Fibroblast of lung (primary cell): Measurements from ENCODE around the gene CDS2. TPM values are rescaled to one million over a fixed set of nuclear protein-coding genes. Genes with fewer than 3 reads are reported as not detected.

ENCODE experiments used
- DNase-seq, 2 donors: peaks; one replicate each; pipeline versions ENCODE4 v3.0.0 to v3.0.0-alpha.2; 2010; ENCODE audit warnings: low read depth in 2 of 2
- H2AFZ ChIP-seq: 2 replicates; pipeline ENCODE4 v1.5.1; 2012; ENCODE audit warnings: low read length, control low read depth, inconsistent platforms
- H3K27ac ChIP-seq: 2 replicates; pipeline ENCODE4 v1.5.1; 2011; ENCODE audit warnings: low read length, control low read depth; ENCODE audit not compliant: insufficient read depth
- H3K27me3 ChIP-seq: 2 replicates; pipeline ENCODE4 v1.5.1; 2011; ENCODE audit warnings: mild to moderate bottlenecking, low read length; ENCODE audit not compliant: control insufficient read depth, insufficient read depth
- H3K36me3 ChIP-seq: 2 replicates; pipeline ENCODE4 v1.5.1; 2011; ENCODE audit warnings: low read length; ENCODE audit not compliant: control insufficient read depth, insufficient read depth
- H3K4me1 ChIP-seq: 2 replicates; pipeline ENCODE4 v1.5.1; 2011; ENCODE audit warnings: low read length; ENCODE audit not compliant: control insufficient read depth, insufficient read depth; ENCODE audit errors: extremely low read depth
- H3K4me2 ChIP-seq: 2 replicates; pipeline ENCODE4 v1.5.1; 2011; ENCODE audit warnings: low read length, control low read depth; ENCODE audit not compliant: insufficient read depth; ENCODE audit errors: extremely low read depth
- H3K4me3 ChIP-seq, 4 experiments: fragments of 200-600 bp in 1 of 4; sonication (generic) in 1 of 4; replicated peaks in 1 of 4; 2 replicates each; pipeline ENCODE4 v1.5.1; 2011 to 2016; ENCODE audit warnings: low read length in 4 of 4, low read depth in 3 of 4, mild to moderate bottlenecking in 3 of 4, control low read depth in 2 of 4, inconsistent platforms in 1 of 4, mixed read lengths in 1 of 4; ENCODE audit not compliant: insufficient read depth in 1 of 4; ENCODE audit errors: control extremely low read depth in 1 of 4
- H3K79me2 ChIP-seq: 2 replicates; pipeline ENCODE4 v1.5.1; 2012; ENCODE audit warnings: mild to moderate bottlenecking, low read length, inconsistent platforms; ENCODE audit not compliant: control insufficient read depth, insufficient read depth
- H3K9ac ChIP-seq: 2 replicates; pipeline ENCODE4 v1.5.1; 2011; ENCODE audit warnings: mild to moderate bottlenecking, low read length, control low read depth; ENCODE audit not compliant: insufficient read depth
- H3K9me3 ChIP-seq: 2 replicates; pipeline ENCODE4 v1.5.1; 2012; ENCODE audit warnings: low read depth, low read length; ENCODE audit not compliant: control insufficient read depth, insufficient read depth
- H4K20me1 ChIP-seq: 2 replicates; pipeline ENCODE4 v1.5.1; 2011; ENCODE audit warnings: low read length; ENCODE audit not compliant: control insufficient read depth, insufficient read depth; ENCODE audit errors: extremely low read depth
- CTCF ChIP-seq, 2 donors: IDR thresholded peaks in 1 of 2; conservative IDR thresholded peaks in 1 of 2; 1 replicate in 1 of 2; 2 replicates in 1 of 2; pipeline ENCODE4 v1.5.1; 2011 to 2012; ENCODE audit warnings: low read length in 2 of 2, control low read depth in 1 of 2, inconsistent platforms in 1 of 2, low read depth in 1 of 2, mild to moderate bottlenecking in 1 of 2
- EZH2 ChIP-seq: IDR thresholded peaks from 2 replicates; pipeline ENCODE4 v1.5.1; 2012; ENCODE audit warnings: low read length, control low read depth, mild to moderate bottlenecking; ENCODE audit errors: missing control alignments
- polyA minus RNA-seq: library from RNA; depleted of rRNA, polyadenylated mRNA; stranded (reverse); fragments of >200 nt; gene quantifications from 2 replicates; pipeline ENCODE4 v1.2.3, GENCODE V29; 2011; ENCODE audit warnings: low replicate concordance
- polyA plus RNA-seq, 2 donors: library from polyadenylated mRNA; depleted of rRNA in 1 of 2; stranded (reverse) in 1 of 2; unstranded in 1 of 2; fragments of >200 nt; gene quantifications; 2 replicates each; pipeline ENCODE4 v1.2.1, GENCODE V29; 2011 to 2012; ENCODE audit warnings: missing spikeins in 1 of 2
- total RNA-seq: library from RNA; depleted of rRNA; stranded (reverse); fragments of >200 nt; gene quantifications from 2 replicates; pipeline ENCODE4 v1.2.1, GENCODE V29; 2014

CDS2 gene
- total RNA-seq (22.1 and 32.7 TPM in 2 replicates), polyA plus RNA-seq (42.0 and 59.7 TPM in 2 replicates), polyA minus RNA-seq (107 and 122 TPM in 2 replicates)
- 16.3 and 23.6 TPM in 2 replicates for polyA plus RNA-seq (2012)

DNA sequence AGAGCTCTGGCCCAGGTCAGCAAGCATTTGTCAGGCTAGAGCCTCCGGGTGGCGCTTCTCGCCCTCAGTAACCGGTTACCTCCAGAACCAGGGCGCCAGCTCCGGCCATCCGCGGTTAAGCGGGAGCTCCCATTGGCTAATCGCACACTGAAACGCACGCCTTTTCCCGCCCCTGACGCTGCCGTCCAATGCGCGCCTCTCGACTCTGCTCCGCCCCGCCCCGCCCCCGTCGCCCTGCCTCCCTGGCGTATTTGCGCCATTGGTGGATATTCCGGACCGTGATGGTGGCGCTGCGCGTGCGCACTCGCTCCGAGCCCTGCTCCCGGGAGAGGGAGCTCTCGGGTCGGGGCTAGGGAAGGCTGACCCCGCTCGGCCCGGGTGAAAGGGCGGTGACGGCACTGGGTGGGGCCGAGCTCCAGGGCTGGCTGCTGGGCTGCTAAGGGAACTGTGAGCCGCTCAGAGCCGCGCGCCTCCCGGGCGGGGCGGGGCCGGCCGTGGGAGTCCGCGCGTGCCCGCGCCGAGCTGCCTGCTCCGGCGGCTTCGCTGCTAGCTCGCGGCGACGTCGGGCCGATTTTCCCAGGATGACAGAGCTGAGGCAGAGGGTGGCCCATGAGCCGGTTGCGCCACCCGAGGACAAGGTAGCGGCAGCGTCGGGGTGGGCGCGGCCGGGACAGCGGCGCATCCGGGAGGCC lies at the start of gene CDS2:
Gene CDS2, plus strand, starts transcription at position 497 of the 692 bp plus-strand sequence. Its CDS starts 85 bp downstream, at position 582.
- Histone ChIP-seq H3K4me3 (peak within 1 kb of the TSS; percentile 75 to 81 (median 78)), H3K9me3 (no peaks in the 10 kb centered on the region), H3K79me2 (peaks cover 32% of the 10 kb centered on the region), H3K27ac (peak within 1 kb of the TSS; percentile 90), H3K4me2 (peak within 1 kb of the TSS; percentile 98), H3K9ac (peak within 1 kb of the TSS; percentile 92), H3K36me3 (no peaks in the 10 kb centered on the region), H2AFZ (peak within 1 kb of the TSS; percentile 98), H3K27me3 (no peaks in the 10 kb centered on the region), H4K20me1 (no peaks in the 10 kb centered on the region), H3K4me1 (peaks cover 4% of the 10 kb centered on the region)
- TF ChIP-seq CTCF (conservative IDR thresholded peaks at IDR 0.05 in 1 of 2, IDR thresholded peaks at IDR 0.05 in 1 of 2; ENCODE audit: low read depth in 1 of 2, low read length in 2 of 2) (peak; percentile 41 to 50), EZH2 (no peak)
- DNase-seq = peak; percentile 97 to 98

DNA sequence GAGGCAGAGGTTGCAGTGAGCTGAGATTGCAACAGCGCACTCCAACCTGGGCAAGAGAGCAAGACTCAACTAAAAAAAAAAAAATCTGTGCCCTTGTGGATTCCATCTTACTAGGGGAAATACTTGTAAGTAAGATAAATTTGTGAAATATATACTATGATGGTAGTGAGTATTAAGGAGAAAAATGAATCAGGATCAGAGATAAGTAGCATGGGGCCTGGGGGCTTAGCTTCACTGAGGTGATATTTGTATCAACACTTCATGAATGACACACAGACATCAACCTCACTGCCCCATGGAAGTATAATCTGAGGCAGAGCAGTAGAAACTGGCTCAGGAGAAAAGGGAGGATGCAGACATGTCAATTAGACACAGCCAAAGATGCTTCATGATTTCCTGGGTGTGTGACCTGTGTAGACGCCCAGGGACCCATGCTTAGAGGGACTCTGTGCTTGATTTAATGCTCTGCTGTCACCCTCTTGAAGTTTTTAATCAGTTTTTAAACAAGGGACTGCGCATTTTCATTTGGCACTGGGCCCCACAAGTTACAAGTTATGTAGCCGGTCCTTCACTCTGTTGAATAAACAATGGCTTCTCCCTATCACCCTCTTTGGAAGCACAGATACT lies 48.9 kb upstream of the CDS2 start:
- no peaks in the 10 kb centered on the region for H3K9me3 ChIP-seq
- no peaks in the 10 kb centered on the region for H3K36me3 ChIP-seq
- H3K27me3 ChIP-seq = no peaks in the 10 kb centered on the region
- no peak for DNase-seq
- TF ChIP-seq CTCF (conservative IDR thresholded peaks at IDR 0.05 in 1 of 2, IDR thresholded peaks at IDR 0.05 in 1 of 2; ENCODE audit: low read depth in 1 of 2, low read length in 2 of 2) (no peak), EZH2 (no peak)
- H3K9ac ChIP-seq = no peak overlapping the region
- peak overlapping the region; percentile 38 for H3K4me2 ChIP-seq
- H3K79me2 ChIP-seq = no peaks in the 10 kb centered on the region
- peaks cover 7% of the 10 kb centered on the region for H3K4me1 ChIP-seq
- peak overlapping the region; percentile 39 for H2AFZ ChIP-seq
- H3K27ac ChIP-seq = peak overlapping the region; percentile 58
- peak overlapping the region in 2 of 4 experiments; percentile 42 to 51 for H3K4me3 ChIP-seq
- no peaks in the 10 kb centered on the region for H4K20me1 ChIP-seq

DNA sequence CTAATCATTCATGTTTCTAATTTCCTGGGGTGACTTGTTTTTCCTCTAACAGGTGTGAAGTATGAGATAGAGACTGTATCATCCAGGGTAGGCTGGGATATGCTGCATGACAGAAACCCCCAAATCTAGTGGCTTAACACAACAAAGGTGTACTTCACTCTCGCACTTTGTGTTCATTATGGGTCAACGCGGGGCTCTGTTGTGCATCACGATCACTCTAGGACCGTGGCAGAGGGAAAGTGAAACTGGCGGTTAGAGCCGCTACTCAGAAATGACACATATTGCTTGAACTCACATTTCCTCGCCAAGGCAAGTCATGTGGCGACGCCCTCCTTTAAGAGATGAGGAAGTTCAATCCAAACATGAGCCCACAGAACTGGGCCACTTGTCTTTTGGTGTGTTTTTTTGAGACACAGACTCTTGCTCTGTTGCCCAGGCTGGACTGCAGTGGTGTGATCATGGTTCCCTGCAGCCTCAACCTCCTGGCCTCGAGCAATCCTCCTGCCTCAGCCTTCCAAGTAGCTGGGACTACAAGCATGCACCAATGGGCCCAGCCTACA lies 48.3 kb upstream of the CDS2 start:
- DNase-seq = peak; percentile 27 to 73
- Histone ChIP-seq H3K9ac (no peak overlapping the region), H3K79me2 (no peaks in the 10 kb centered on the region), H3K27me3 (no peaks in the 10 kb centered on the region), H3K36me3 (no peaks in the 10 kb centered on the region), H2AFZ (peak overlapping the region; percentile 13), H3K4me2 (peak overlapping the region; percentile 38), H3K27ac (peak overlapping the region; percentile 58), H3K4me3 (peak overlapping the region in 2 of 4 experiments; percentile 42 to 51), H3K4me1 (peaks cover 2% of the 10 kb centered on the region), H3K9me3 (no peaks in the 10 kb centered on the region), H4K20me1 (no peaks in the 10 kb centered on the region)
- TF ChIP-seq CTCF (conservative IDR thresholded peaks at IDR 0.05 in 1 of 2, IDR thresholded peaks at IDR 0.05 in 1 of 2; ENCODE audit: low read depth in 1 of 2, low read length in 2 of 2) (no peak), EZH2 (no peak)
